ENCODE data around the gene POLRMT. TPM values are rescaled to one million over a fixed set of nuclear protein-coding genes. Genes with fewer than 3 reads are reported as not detected.

Gene POLRMT
- total RNA-seq, 1 experiment from 2014 or later = 40.9 TPM

DNA sequence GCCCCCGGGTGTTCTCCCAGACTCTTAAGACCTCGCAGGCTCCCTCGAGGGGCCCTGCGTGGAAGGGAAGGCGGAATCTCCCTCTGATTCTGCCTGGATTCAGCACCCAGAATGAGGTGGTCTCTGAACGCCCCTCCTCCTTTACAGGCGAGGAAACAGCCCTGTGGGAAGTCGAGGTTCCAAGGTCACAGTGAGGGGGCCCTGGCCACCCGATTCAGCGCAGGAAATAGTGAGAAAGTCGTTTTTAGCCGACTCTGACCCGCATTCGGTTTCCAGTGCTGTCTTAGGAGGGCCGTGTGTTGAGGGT lies 59.9 kb downstream of the POLRMT start:
- DNase-seq (ENCODE audit: unreplicated experiment) = peak; percentile 27
- ChIA-PET CTCF (no interaction called here), POLR2A (interaction anchor here (0.8 to 7.7 kb wide), 4 partner anchors 43 to 106 kb away, joined by 3 to 110 read pairs (median 4); partner anchors contain the start of gene CDC34)
- peak overlapping the region; percentile 96 for H3K27ac Mint-ChIP-seq (ENCODE audit: low read depth, unreplicated experiment)
- H3K4me1 Mint-ChIP-seq (ENCODE audit: insufficient read depth, unreplicated experiment) = peaks cover 23% of the 10 kb centered on the region
- no peaks in the 10 kb centered on the region for H3K9me3 Mint-ChIP-seq (ENCODE audit: unreplicated experiment)
- no TSS peak for BruUV-seq (replicated peaks)
- H3K27me3 Mint-ChIP-seq (ENCODE audit: insufficient read depth, unreplicated experiment) = no peaks in the 10 kb centered on the region
- TF ChIP-seq, protein P1, sequence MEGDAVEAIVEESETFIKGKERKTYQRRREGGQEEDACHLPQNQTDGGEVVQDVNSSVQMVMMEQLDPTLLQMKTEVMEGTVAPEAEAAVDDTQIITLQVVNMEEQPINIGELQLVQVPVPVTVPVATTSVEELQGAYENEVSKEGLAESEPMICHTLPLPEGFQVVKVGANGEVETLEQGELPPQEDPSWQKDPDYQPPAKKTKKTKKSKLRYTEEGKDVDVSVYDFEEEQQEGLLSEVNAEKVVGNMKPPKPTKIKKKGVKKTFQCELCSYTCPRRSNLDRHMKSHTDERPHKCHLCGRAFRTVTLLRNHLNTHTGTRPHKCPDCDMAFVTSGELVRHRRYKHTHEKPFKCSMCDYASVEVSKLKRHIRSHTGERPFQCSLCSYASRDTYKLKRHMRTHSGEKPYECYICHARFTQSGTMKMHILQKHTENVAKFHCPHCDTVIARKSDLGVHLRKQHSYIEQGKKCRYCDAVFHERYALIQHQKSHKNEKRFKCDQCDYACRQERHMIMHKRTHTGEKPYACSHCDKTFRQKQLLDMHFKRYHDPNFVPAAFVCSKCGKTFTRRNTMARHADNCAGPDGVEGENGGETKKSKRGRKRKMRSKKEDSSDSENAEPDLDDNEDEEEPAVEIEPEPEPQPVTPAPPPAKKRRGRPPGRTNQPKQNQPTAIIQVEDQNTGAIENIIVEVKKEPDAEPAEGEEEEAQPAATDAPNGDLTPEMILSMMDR (IDR thresholded peaks at IDR 0.05; ENCODE audit: unreplicated experiment) = no peak
- peak overlapping the region; percentile 85 for H3K4me3 Mint-ChIP-seq (ENCODE audit: unreplicated experiment)
- intact Hi-C loops (cut with micrococcal nuclease) = loop anchor here (2.0 kb wide), 1 partner anchor 41 kb away; no protein-coding TSS in a partner anchor
- H3K36me3 Mint-ChIP-seq (ENCODE audit: insufficient read depth, unreplicated experiment) = peaks cover 15% of the 10 kb centered on the region

DNA sequence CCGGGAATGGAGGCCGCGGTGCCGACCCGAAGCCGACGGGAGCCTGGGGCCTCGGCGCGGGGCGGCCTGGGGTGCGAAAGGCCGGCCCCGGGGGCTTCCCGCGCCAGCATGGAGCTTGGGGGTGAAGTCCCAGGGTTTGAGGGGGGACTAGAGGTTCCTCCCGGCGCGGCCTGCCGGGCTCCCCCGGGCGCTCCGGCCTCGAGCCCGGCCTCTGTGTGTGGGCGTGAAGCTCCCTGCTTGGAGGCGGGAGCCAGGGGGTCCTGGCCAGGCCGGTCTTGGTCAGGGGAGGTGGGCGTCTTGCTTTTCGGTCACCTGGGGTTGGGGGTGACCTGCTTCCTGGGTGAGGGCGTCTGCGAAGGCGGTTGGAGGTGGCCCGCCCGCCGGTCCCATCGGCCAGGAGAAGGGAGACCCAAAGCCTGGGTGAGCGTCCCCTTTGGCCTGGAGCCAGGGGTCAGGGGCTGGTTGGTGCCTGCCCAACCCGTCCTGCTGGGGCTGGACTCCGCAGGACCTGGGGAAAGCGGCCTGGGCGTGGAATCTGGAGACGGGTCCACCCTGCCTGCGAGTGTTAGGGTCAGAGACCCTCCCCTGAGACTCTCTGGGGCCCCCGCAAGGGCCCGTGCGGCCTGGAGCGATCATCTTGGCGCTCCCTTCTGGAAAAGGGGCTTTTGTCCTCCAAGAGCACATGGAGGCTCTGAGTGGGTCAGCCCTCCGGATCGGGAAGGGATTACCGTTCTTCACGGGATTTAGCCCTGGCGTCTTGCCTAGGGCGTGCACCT lies 60.4 kb downstream of the POLRMT start:
- peak overlapping the region; percentile 85 for H3K4me3 Mint-ChIP-seq (ENCODE audit: unreplicated experiment)
- BruUV-seq (replicated peaks) = TSS peak; percentile 81
- ChIA-PET CTCF (interaction anchor here (1.6 kb wide), 1 partner anchor 41 kb away, joined by 6 read pairs; the partner anchor contains the start of gene CDC34), POLR2A (interaction anchor here (0.9 to 7.7 kb wide), 6 partner anchors 16 to 107 kb away, joined by 3 to 110 read pairs (median 5); partner anchors contain the start of genes CDC34 and FSTL3)
- H3K36me3 Mint-ChIP-seq (ENCODE audit: insufficient read depth, unreplicated experiment) = peaks cover 10% of the 10 kb centered on the region
- TF ChIP-seq, protein P1 (IDR thresholded peaks at IDR 0.05; ENCODE audit: unreplicated experiment) = no peak
- DNase-seq (ENCODE audit: unreplicated experiment) = peak; percentile 72
- H3K27ac Mint-ChIP-seq (ENCODE audit: low read depth, unreplicated experiment) = peak overlapping the region; percentile 96
- H3K27me3 Mint-ChIP-seq (ENCODE audit: insufficient read depth, unreplicated experiment) = no peaks in the 10 kb centered on the region
- no peaks in the 10 kb centered on the region for H3K9me3 Mint-ChIP-seq (ENCODE audit: unreplicated experiment)
- intact Hi-C loops (cut with micrococcal nuclease) = loop anchor here (2.0 kb wide), 1 partner anchor 40 kb away; no protein-coding TSS in a partner anchor
- H3K4me1 Mint-ChIP-seq (ENCODE audit: insufficient read depth, unreplicated experiment) = peaks cover 23% of the 10 kb centered on the region

DNA sequence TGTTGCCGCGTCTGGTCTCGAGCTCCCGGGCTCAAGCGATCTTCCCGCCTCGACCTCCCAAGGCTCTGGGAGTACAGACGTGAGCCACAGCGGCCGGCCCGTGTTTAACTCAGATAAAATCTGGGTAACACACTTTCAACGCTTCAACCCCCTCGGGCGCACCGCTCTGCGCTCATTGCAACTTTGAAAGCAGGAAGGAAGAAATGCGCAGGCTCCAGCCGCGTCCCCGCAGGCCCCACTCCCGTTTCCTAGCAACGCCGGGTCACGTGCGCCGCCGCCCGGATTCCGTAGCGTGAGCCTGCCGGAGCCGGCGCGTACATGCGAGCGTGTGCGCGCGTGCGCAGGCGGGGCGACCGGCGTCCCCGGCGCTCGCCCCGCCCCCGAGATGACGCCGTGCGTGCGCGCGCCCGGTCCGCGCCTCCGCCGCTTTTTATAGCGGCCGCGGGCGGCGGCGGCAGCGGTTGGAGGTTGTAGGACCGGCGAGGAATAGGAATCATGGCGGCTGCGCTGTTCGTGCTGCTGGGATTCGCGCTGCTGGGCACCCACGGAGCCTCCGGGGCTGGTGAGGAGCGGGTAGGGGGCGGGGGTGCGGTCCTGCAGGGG lies 61.1 kb downstream of the POLRMT start, which contains the start of gene BSG:
TSS of gene BSG (plus strand) at position 457 of the 603 bp plus-strand sequence. CDS start at position 496, 39 bp downstream.
- intact Hi-C loops (cut with micrococcal nuclease) = loop anchor here (2.0 kb wide), 1 partner anchor 39 kb away; no protein-coding TSS in a partner anchor
- Mint-ChIP-seq H3K27me3 (ENCODE audit: insufficient read depth, unreplicated experiment) (no peaks in the 10 kb centered on the region), H3K36me3 (ENCODE audit: insufficient read depth, unreplicated experiment) (peaks cover 9% of the 10 kb centered on the region), H3K4me3 (ENCODE audit: unreplicated experiment) (peak within 1 kb of the TSS; percentile 85), H3K9me3 (ENCODE audit: unreplicated experiment) (no peaks in the 10 kb centered on the region), H3K27ac (ENCODE audit: low read depth, unreplicated experiment) (peak within 1 kb of the TSS; percentile 96), H3K4me1 (ENCODE audit: insufficient read depth, unreplicated experiment) (peaks cover 23% of the 10 kb centered on the region)
- TF ChIP-seq, protein P1 (IDR thresholded peaks at IDR 0.05; ENCODE audit: unreplicated experiment) = no peak
- peak; percentile 98 for DNase-seq (ENCODE audit: unreplicated experiment)
- POLR2A ChIA-PET = interaction anchor here (0.6 to 7.7 kb wide), 13 partner anchors 11 to 108 kb away, joined by 3 to 110 read pairs (median 3); partner anchors contain the start of genes CDC34, FSTL3 and POLRMT
- no TSS peak for BruUV-seq (replicated peaks)
- CTCF ChIA-PET = interaction anchor here (0.7 to 1.6 kb wide), 3 partner anchors 12 to 1241 kb away, joined by 4 to 6 read pairs (median 4); partner anchors contain the start of gene CDC34

DNA sequence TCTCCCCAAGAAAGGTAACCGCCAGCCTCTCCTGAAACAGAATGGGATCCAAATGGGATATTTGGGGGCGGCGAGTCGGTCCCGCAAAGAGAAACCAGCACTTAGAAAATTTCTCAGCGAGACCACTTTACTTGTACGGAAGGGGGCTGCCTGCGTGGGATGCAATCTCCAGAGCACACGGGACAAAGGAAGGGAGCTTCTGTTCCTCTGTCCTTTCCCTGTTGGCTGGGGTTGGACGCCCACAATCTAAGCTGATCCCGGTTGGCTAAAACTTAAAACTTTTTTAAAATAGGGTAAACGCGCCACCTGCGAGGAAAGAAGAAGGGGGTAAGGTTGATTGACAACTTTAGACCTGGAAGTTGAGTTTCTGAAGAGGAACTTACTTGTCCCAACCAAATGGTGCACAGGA lies 61.8 kb downstream of the POLRMT start:
- Mint-ChIP-seq H3K9me3 (ENCODE audit: unreplicated experiment) (no peaks in the 10 kb centered on the region), H3K4me3 (ENCODE audit: unreplicated experiment) (peak overlapping the region; percentile 85), H3K27me3 (ENCODE audit: insufficient read depth, unreplicated experiment) (no peaks in the 10 kb centered on the region), H3K4me1 (ENCODE audit: insufficient read depth, unreplicated experiment) (peaks cover 20% of the 10 kb centered on the region), H3K36me3 (ENCODE audit: insufficient read depth, unreplicated experiment) (peaks cover 5% of the 10 kb centered on the region), H3K27ac (ENCODE audit: low read depth, unreplicated experiment) (peak overlapping the region; percentile 96)
- CTCF ChIA-PET = interaction anchor here (0.7 to 1.6 kb wide), 4 partner anchors 13 to 1242 kb away, joined by 4 to 6 read pairs (median 5); partner anchors contain the start of gene CDC34
- intact Hi-C loops (cut with micrococcal nuclease) = no loop called here
- POLR2A ChIA-PET = interaction anchor here (0.6 to 7.7 kb wide), 10 partner anchors 10 to 208 kb away, joined by 3 to 110 read pairs (median 3); partner anchors contain the start of genes CDC34 and POLRMT
- no TSS peak for BruUV-seq (replicated peaks)
- peak; percentile 46 for DNase-seq (ENCODE audit: unreplicated experiment)
- TF ChIP-seq, protein P1 (IDR thresholded peaks at IDR 0.05; ENCODE audit: unreplicated experiment) = no peak
